ENCODE measurements around the gene ATP11C. TPM values are rescaled to one million over a fixed set of nuclear protein-coding genes. Genes with fewer than 3 reads are reported as not detected.
"Not testable (repeated sequence)": the region's sequence is repeated elsewhere in the genome, so short reads cannot be mapped to it uniquely, and the experiment has no call there.

Gene ATP11C
- total RNA-seq, 2 donors from 2014 or later = 23.2 to 28.3 TPM

- Histone ChIP-seq H3K27ac (no peak overlapping the region), H3K4me3 (no peak overlapping the region), H3K27me3 (replicated peaks; ENCODE audit: insufficient read depth) (no peaks in the 10 kb centered on the region), H3K9me3 (no peaks in the 10 kb centered on the region), H3K4me1 (replicated peaks) (no peaks in the 10 kb centered on the region), H3K36me3 (no peaks in the 10 kb centered on the region)
- DNase-seq (ENCODE audit: low spot score) = no peak
- 95% methylated on average over 5 of the region's 5 CpGs for WGBS
- intact Hi-C loops (cut with DNase I) = no loop called here
- no peak for TF ChIP-seq POLR2AphosphoS5 (IDR thresholded peaks at IDR 0.05)
- no peak for TF ChIP-seq CTCF (IDR thresholded peaks at IDR 0.05)
- TF ChIP-seq POLR2A (IDR thresholded peaks at IDR 0.05) = no peak
These were observed 70.6 kb downstream of the ATP11C start for GRCh38 chrX:139862208-139862607.

GRCh38 chrX:139856826-139857225 lies 76.0 kb downstream of the ATP11C start:
- whole genome bisulfite sequencing = 75% methylated on average over 4 of the region's 4 CpGs
- H3K27me3 ChIP-seq (replicated peaks; ENCODE audit: insufficient read depth); H3K4me1 ChIP-seq (replicated peaks); DNase-seq (ENCODE audit: low spot score); H3K36me3 ChIP-seq; H3K27ac ChIP-seq; intact Hi-C loops (cut with DNase I); H3K9me3 ChIP-seq; H3K4me3 ChIP-seq: not testable (repeated sequence)

- intact Hi-C loops (cut with DNase I) = no loop called here
- H3K9me3 ChIP-seq = no peaks in the 10 kb centered on the region
- no peaks in the 10 kb centered on the region for H3K4me1 ChIP-seq (replicated peaks)
- no peaks in the 10 kb centered on the region for H3K27me3 ChIP-seq (replicated peaks; ENCODE audit: insufficient read depth)
- no peak overlapping the region for H3K27ac ChIP-seq
- H3K36me3 ChIP-seq = no peaks in the 10 kb centered on the region
- H3K4me3 ChIP-seq = no peak overlapping the region
- 100% methylated on average over 3 of the region's 3 CpGs for WGBS
- no peak for DNase-seq (ENCODE audit: low spot score)
- TF ChIP-seq POLR2A (IDR thresholded peaks at IDR 0.05) = no peak
- no peak for TF ChIP-seq POLR2AphosphoS5 (IDR thresholded peaks at IDR 0.05)
- TF ChIP-seq CTCF (IDR thresholded peaks at IDR 0.05) = no peak
These were observed 81.1 kb downstream of the ATP11C start for GRCh38 chrX:139851730-139852129.

- WGBS = 61% methylated on average over 2 of the region's 2 CpGs
- intact Hi-C loops (cut with DNase I) = no loop called here
These were observed 81.9 kb downstream of the ATP11C start for GRCh38 chrX:139850968-139851367.

GRCh38 chrX:139844884-139845283 lies 88.0 kb downstream of the ATP11C start:
- Histone ChIP-seq H3K27ac (no peak overlapping the region), H3K4me1 (replicated peaks) (no peaks in the 10 kb centered on the region), H3K27me3 (replicated peaks; ENCODE audit: insufficient read depth) (no peaks in the 10 kb centered on the region), H3K36me3 (no peaks in the 10 kb centered on the region), H3K9me3 (no peaks in the 10 kb centered on the region), H3K4me3 (no peak overlapping the region)
- intact Hi-C loops (cut with DNase I) = no loop called here
- TF ChIP-seq CTCF (IDR thresholded peaks at IDR 0.05) = no peak
- no peak for TF ChIP-seq POLR2AphosphoS5 (IDR thresholded peaks at IDR 0.05)
- no peak for TF ChIP-seq POLR2A (IDR thresholded peaks at IDR 0.05)
- no peak for DNase-seq (ENCODE audit: low spot score)
- WGBS = 77% methylated on average over 2 of the region's 2 CpGs

More at GRCh38 chrX:139850968-139851367, 81.9 kb downstream of the ATP11C start:
- no peak overlapping the region for H3K4me3 ChIP-seq
- no peak overlapping the region for H3K27ac ChIP-seq
- no peaks in the 10 kb centered on the region for H3K4me1 ChIP-seq (replicated peaks)
- H3K36me3 ChIP-seq = no peaks in the 10 kb centered on the region
- H3K9me3 ChIP-seq = no peaks in the 10 kb centered on the region
- no peak for DNase-seq (ENCODE audit: low spot score)
- TF ChIP-seq CTCF (IDR thresholded peaks at IDR 0.05) (no peak), POLR2AphosphoS5 (IDR thresholded peaks at IDR 0.05) (no peak)
- no peaks in the 10 kb centered on the region for H3K27me3 ChIP-seq (replicated peaks; ENCODE audit: insufficient read depth)
